Measurements from ENCODE around the gene GAB4.

The GAB4 gene

DNA sequence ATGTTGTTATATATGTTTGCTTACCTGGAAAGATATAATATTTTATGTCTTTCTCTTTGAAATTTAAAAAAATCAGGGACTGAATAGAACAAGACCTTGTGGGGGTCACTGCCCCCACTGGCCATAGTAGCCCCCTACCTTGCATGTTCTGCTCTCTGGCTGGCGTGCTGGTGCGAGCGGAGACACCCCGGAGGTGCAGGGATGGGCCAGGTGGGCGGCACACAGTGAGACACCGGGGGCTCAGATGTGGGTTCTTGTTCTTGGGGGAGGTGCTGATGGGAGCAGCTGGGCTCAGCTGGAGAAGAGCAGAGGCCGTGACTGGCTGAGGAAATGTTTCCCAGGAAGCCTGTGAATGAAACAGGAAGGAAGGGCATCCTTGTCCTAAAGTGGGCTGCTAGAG, 20.2 kb downstream of the GAB4 start:
- no peaks in the 10 kb centered on the region for H3K9me2 ChIP-seq (replicated peaks; ENCODE audit: low read depth, low read length)
- TF ChIP-seq EZH2phosphoT487 (IDR thresholded peaks at IDR 0.05; ENCODE audit: borderline replicate concordance) = no peak
- TF ChIP-seq, protein P1, sequence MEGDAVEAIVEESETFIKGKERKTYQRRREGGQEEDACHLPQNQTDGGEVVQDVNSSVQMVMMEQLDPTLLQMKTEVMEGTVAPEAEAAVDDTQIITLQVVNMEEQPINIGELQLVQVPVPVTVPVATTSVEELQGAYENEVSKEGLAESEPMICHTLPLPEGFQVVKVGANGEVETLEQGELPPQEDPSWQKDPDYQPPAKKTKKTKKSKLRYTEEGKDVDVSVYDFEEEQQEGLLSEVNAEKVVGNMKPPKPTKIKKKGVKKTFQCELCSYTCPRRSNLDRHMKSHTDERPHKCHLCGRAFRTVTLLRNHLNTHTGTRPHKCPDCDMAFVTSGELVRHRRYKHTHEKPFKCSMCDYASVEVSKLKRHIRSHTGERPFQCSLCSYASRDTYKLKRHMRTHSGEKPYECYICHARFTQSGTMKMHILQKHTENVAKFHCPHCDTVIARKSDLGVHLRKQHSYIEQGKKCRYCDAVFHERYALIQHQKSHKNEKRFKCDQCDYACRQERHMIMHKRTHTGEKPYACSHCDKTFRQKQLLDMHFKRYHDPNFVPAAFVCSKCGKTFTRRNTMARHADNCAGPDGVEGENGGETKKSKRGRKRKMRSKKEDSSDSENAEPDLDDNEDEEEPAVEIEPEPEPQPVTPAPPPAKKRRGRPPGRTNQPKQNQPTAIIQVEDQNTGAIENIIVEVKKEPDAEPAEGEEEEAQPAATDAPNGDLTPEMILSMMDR (conservative IDR thresholded peaks at IDR 0.05; ENCODE audit: low read length) = no peak
- no peaks in the 10 kb centered on the region for H3K79me2 ChIP-seq (ENCODE audit: insufficient read depth, low read length)
- H4K20me1 ChIP-seq (ENCODE audit: insufficient read depth, low read length, poor library complexity, severe bottlenecking) = no peaks in the 10 kb centered on the region
- no peaks in the 10 kb centered on the region; the same call in 1 of the 2 replicates for H3K36me3 ChIP-seq (ENCODE audit: insufficient read depth, low read length)
- H3K4me3 ChIP-seq (ENCODE audit: low read length, poor library complexity, severe bottlenecking) = no peak overlapping the region
- peak overlapping the region; percentile 58 for H3K4me2 ChIP-seq (ENCODE audit: low read depth, low read length, poor library complexity, severe bottlenecking)
- H3K9me3 ChIP-seq (ENCODE audit: insufficient read depth, low read depth, low read length) = peaks cover 12% of the 10 kb centered on the region
- H2AFZ ChIP-seq (ENCODE audit: low read length) = no peak overlapping the region
- H3K4me1 ChIP-seq (ENCODE audit: insufficient read depth, low read length, poor library complexity, severe bottlenecking) = peaks cover 15% of the 10 kb centered on the region
- no peak overlapping the region for H3K9ac ChIP-seq (ENCODE audit: low read depth, low read length, poor library complexity, severe bottlenecking)
- no peaks in the 10 kb centered on the region for H3F3A ChIP-seq (ENCODE audit: low read depth)
- H3K27me3 ChIP-seq (ENCODE audit: insufficient read depth, low read length, poor library complexity, severe bottlenecking) = no peaks in the 10 kb centered on the region

DNA sequence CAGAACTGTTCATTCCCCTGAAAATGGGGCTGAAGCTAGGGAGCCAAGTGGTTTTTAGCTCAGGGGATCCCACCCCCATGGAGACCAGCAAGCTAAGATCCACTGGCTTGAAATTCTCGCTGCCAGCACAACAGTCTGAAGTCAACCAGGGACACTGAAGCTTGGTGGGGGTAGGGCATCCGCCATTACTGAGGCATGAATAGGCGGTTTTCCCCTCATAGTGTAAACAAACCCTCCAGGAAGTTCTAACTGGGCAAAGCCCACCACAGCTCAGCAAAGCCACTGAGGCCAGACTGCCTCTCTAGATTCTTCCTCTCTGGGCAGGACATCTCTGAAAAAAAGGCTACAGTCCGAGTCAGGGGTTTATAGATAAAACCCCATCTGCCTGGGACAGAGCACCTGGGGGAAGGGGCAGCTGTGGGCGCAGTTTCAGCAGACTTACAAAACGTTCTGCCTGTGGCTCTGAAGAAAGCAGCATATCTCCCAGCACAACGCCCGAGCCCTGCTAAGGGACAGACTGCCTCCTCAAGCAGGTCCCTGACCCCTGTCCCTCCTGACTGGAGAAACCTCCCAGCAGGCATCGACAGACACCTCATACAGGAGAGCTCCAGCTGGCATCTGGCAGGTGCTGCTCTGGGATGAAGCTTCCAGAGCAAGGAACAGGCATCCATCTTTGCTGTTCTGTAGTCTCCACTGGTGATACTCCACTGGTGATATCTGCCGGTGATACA, 32.7 kb downstream of the GAB4 start:
- TF ChIP-seq, protein P1 (conservative IDR thresholded peaks at IDR 0.05; ENCODE audit: low read length) = no peak
- no peak for TF ChIP-seq EZH2phosphoT487 (IDR thresholded peaks at IDR 0.05; ENCODE audit: borderline replicate concordance)
- peak overlapping the region; percentile 71; the same call in 1 of the 2 replicates for H2AFZ ChIP-seq (ENCODE audit: low read length)
- no peaks in the 10 kb centered on the region for H3K27me3 ChIP-seq (ENCODE audit: insufficient read depth, low read length, poor library complexity, severe bottlenecking)
- H3F3A ChIP-seq (ENCODE audit: low read depth) = no peaks in the 10 kb centered on the region
- peaks cover 2% of the 10 kb centered on the region; the same call in 1 of the 2 replicates for H3K9me3 ChIP-seq (ENCODE audit: insufficient read depth, low read depth, low read length)
- no peaks in the 10 kb centered on the region for H3K36me3 ChIP-seq (ENCODE audit: insufficient read depth, low read length)
- H3K4me2 ChIP-seq (ENCODE audit: low read depth, low read length, poor library complexity, severe bottlenecking) = peak overlapping the region; percentile 30
- H3K4me1 ChIP-seq (ENCODE audit: insufficient read depth, low read length, poor library complexity, severe bottlenecking) = peaks cover 63% of the 10 kb centered on the region
- no peaks in the 10 kb centered on the region for H4K20me1 ChIP-seq (ENCODE audit: insufficient read depth, low read length, poor library complexity, severe bottlenecking)
- no peak overlapping the region for H3K4me3 ChIP-seq (ENCODE audit: low read length, poor library complexity, severe bottlenecking)
- no peaks in the 10 kb centered on the region for H3K79me2 ChIP-seq (ENCODE audit: insufficient read depth, low read length)
- no peaks in the 10 kb centered on the region for H3K9me2 ChIP-seq (replicated peaks; ENCODE audit: low read depth, low read length)
- H3K9ac ChIP-seq (ENCODE audit: low read depth, low read length, poor library complexity, severe bottlenecking) = peak overlapping the region; percentile 47

DNA sequence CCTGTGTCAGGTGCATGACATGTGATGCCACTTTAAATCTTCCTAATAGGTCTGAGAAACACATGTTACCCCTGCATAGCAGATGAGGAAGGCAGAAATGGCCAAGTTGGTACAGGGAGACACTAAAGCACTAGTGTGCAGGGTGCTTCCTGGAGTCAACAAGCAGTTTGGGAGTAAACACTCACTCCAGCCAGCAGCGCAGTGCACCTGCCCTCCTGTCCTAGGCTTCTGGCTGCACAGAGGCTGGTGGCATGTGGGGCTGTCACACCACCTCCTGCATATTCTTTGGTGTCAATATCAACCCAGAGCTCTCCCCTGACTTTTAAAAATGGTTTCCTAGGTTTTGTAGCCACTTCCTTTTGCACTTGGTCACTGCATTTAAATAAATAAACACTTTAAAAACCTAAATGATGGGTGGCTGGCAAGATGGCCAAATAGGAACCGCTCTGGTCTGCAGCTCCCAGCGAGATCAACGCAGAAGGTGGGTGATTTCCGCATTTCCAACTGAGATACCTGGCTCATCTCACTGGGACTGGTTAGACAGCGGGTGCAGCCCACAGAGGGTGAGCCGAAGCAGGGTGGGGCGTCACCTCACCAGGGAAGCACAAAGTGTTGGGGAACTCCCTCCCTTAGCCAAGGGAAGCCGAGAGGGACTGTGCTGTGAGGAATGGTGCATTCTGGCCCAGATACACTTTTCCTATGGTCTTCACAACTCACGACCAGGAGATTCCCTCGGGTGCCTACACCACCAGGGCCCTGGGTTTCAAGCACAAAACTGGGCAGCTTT, 33.5 kb downstream of the GAB4 start:
- TF ChIP-seq, protein P1 (conservative IDR thresholded peaks at IDR 0.05; ENCODE audit: low read length) = no peak
- no peak for TF ChIP-seq EZH2phosphoT487 (IDR thresholded peaks at IDR 0.05; ENCODE audit: borderline replicate concordance)
- Histone ChIP-seq H3K4me2 (ENCODE audit: low read depth, low read length, poor library complexity, severe bottlenecking) (peak overlapping the region; percentile 30), H3K9ac (ENCODE audit: low read depth, low read length, poor library complexity, severe bottlenecking) (peak overlapping the region; percentile 31), H3K36me3 (ENCODE audit: insufficient read depth, low read length) (no peaks in the 10 kb centered on the region), H3K4me1 (ENCODE audit: insufficient read depth, low read length, poor library complexity, severe bottlenecking) (peaks cover 64% of the 10 kb centered on the region), H3K79me2 (ENCODE audit: insufficient read depth, low read length) (no peaks in the 10 kb centered on the region), H3K9me2 (replicated peaks; ENCODE audit: low read depth, low read length) (no peaks in the 10 kb centered on the region), H3K27me3 (ENCODE audit: insufficient read depth, low read length, poor library complexity, severe bottlenecking) (no peaks in the 10 kb centered on the region), H4K20me1 (ENCODE audit: insufficient read depth, low read length, poor library complexity, severe bottlenecking) (no peaks in the 10 kb centered on the region), H3F3A (ENCODE audit: low read depth) (no peaks in the 10 kb centered on the region), H2AFZ (ENCODE audit: low read length) (peak overlapping the region; percentile 71; the same call in 1 of the 2 replicates), H3K9me3 (ENCODE audit: insufficient read depth, low read depth, low read length) (peaks cover 2% of the 10 kb centered on the region; the same call in 1 of the 2 replicates), H3K4me3 (ENCODE audit: low read length, poor library complexity, severe bottlenecking) (no peak overlapping the region)
